Activated CD4-positive, alpha-beta T cell treated with anti-CD3 and anti-CD28 coated beads, Interleukin-2, amount 10 ng/mL, durations not matched to agents 24 days and 14 days (primary cell): ENCODE data around the gene DHRS3. TPM values are rescaled to one million over a fixed set of nuclear protein-coding genes. Genes with fewer than 3 reads are reported as not detected.
"Not testable (repeated sequence)": the region's sequence is repeated elsewhere in the genome, so short reads cannot be mapped to it uniquely, and the experiment has no call there.

Experiments used
- DNase-seq: peaks from one replicate; pipeline ENCODE4 v3.0.0; 2022
- H3K27ac Mint-ChIP-seq: one replicate; pipeline ENCODE4 v1.8.0; 2022; ENCODE audit warnings: mild to moderate bottlenecking, mixed read lengths
- H3K27me3 Mint-ChIP-seq: one replicate; pipeline ENCODE4 v1.8.0; 2022; ENCODE audit warnings: mixed read lengths
- H3K36me3 Mint-ChIP-seq: one replicate; pipeline ENCODE4 v1.8.0; 2022; ENCODE audit warnings: low read depth, mild to moderate bottlenecking, mixed read lengths
- H3K4me1 Mint-ChIP-seq: one replicate; pipeline ENCODE4 v1.8.0; 2021; ENCODE audit warnings: mixed read lengths
- H3K4me3 Mint-ChIP-seq: one replicate; pipeline ENCODE4 v1.8.0; 2022; ENCODE audit warnings: mild to moderate bottlenecking, moderate library complexity, mixed read lengths
- H3K9me3 Mint-ChIP-seq: one replicate; pipeline ENCODE4 v1.8.0; 2021; ENCODE audit warnings: mixed read lengths
- intact Hi-C: fragments of 100-400 bp; cut with micrococcal nuclease; formaldehyde crosslinking; loops from one replicate; pipeline ENCODE4 v1.15.1; 2023
- total RNA-seq: library from RNA; stranded (reverse); gene quantifications from 2 replicates; pipeline ENCODE4 v1.2.3, GENCODE V29; 2022

The DHRS3 gene
- total RNA-seq, 1 donor from 2014 or later: 69.2 TPM

DNA sequence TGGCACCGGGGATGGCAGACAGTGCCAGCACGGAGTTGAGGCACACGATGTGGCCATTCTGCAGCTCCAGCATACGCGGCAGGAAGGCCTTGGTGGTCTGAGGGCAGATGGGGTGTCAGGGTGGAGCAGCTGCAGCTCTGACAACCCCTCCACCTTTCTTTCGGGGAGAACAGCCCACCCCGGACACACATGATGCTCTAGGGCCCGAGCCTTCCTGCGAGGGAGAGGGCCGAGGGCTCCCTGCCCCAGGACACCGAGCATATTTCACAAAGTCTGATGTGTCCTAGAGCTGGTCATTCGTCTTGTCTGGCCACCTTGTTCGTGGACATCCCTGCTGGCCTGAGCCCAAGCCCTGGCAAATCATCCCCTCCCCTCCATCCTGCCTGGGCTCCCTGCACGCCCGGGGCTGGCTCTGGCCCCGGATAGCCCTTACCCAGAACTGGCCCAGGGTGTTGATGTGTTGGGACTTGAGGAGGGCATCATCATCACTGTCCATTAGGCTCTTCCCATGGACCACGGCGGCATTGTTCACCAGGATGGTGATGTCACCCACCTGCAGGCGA lies 39.1 kb downstream of the DHRS3 start:
- no peak for DNase-seq
- Mint-ChIP-seq H3K27me3 (no peaks in the 10 kb centered on the region), H3K4me1 (no peaks in the 10 kb centered on the region), H3K27ac (no peak overlapping the region), H3K4me3 (no peak overlapping the region), H3K9me3 (no peaks in the 10 kb centered on the region), H3K36me3 (peaks cover 39% of the 10 kb centered on the region)
- intact Hi-C loops: no loop called here

DNA sequence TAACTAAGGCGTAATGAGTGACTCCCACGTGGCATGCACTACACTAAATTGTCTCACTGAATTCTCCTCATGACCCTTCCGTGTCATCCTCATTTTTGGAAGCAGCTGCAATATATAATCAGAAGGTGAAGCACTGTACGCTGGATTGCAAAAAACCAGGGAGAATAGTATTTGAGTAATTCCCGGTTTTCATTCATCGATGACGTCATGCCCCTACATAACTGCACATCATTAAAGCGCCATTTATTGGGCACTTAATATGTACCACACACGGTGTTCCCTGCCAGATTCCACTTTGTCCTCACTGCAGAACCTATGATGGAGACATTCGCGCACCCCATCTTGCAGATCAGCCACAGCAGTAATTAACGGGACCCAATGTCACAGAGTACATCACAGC lies 41.0 kb downstream of the DHRS3 start:
- Mint-ChIP-seq H3K27me3 (no peaks in the 10 kb centered on the region), H3K9me3 (no peaks in the 10 kb centered on the region), H3K27ac (no peak overlapping the region)

DNA sequence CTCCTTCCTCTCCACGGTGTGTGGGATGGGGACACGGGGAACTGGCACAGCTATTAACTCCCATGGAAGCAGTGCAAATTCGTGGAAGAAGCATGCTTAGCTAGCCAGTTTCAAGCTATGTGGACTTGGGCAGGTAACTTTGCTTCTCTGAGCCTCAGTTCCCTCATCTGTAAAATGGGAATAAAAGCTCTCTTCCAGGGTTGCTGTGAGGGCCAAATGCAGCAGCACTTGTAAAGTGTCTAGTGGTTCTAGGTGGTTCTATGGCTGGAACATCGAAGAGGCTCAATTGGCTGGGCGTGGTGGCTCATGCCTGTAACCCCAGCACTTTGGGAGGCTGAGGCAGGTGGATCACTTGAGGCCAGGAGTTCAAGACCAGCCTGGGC lies 43.3 kb downstream of the DHRS3 start:
- intact Hi-C loops: no loop called here
- peaks cover 41% of the 10 kb centered on the region for H3K36me3 Mint-ChIP-seq

More for the DNA sequence above, 41.0 kb downstream of the DHRS3 start:
- Mint-ChIP-seq H3K36me3 (peaks cover 36% of the 10 kb centered on the region), H3K4me1 (no peaks in the 10 kb centered on the region), H3K4me3 (no peak overlapping the region)
- intact Hi-C loops: no loop called here
- no peak for DNase-seq

DNA sequence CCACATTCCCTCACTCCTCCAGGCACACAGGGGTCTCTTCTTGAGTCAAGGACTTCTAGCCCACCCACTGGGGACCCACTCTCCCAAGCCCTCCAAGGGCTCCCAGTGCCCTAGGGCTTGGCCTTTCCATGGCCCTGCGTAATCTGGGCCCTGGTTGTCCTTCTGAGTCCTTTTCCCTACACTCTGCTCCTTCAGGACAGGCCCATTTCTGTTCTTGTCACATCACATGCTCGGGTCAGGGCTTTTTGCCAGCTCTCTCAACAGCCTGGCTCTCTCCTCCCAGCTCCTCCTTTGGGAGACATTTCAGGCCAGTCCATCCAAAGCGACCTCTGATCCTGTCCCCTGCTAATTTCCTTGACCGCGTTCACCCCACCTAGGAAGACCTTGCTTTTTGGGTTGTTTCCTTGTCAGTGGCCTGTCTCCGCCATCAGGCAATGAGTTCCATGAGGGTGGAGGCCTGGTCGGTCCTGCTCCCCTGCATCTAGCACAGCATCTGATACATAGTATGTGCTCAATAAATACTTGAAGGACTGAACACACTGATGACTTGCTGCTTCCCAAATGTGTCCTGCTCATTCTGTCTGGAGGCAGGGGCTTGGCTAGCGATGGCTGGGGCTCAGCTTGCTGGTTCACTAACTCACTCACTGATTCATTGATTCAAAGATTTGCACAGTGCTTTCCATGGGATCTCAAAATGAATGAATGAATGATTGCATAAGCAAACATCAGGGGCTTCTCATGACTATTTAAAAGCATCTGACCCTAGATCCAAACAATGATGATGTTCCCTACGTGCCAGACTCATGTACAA lies 44.8 kb downstream of the DHRS3 start:
- Mint-ChIP-seq H3K4me1 (no peaks in the 10 kb centered on the region), H3K9me3 (no peaks in the 10 kb centered on the region), H3K4me3 (no peak overlapping the region), H3K27me3 (no peaks in the 10 kb centered on the region), H3K36me3 (peaks cover 43% of the 10 kb centered on the region), H3K27ac (peak overlapping the region; percentile 31)
- intact Hi-C loops: no loop called here
- no peak for DNase-seq

More for the DNA sequence above, 43.3 kb downstream of the DHRS3 start:
- H3K4me3 Mint-ChIP-seq: no peak overlapping the region
- no peaks in the 10 kb centered on the region for H3K4me1 Mint-ChIP-seq
- no peak overlapping the region for H3K27ac Mint-ChIP-seq
- H3K27me3 Mint-ChIP-seq: no peaks in the 10 kb centered on the region
- DNase-seq: no peak
- no peaks in the 10 kb centered on the region for H3K9me3 Mint-ChIP-seq

DNA sequence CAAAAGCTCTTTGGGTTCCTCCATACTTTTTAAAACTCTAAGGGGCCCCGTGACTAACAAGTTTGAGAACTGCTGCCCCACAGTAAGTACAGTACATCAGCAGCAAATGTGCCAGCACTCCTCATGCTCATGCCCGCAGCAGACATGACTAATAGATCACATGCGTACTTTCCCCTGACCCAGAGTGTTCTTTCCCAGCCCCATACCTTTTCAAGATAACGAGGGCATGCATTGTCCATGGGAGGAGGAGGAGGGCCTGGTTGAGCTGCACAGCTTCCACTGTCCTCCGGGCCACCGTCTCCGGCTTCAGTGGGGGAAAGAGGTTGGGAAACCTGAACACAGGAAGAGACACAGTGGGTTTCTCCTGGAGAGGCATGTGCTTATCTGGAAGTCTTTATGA lies 45.5 kb downstream of the DHRS3 start:
- intact Hi-C loops: no loop called here
- H3K36me3 Mint-ChIP-seq: peaks cover 43% of the 10 kb centered on the region
- DNase-seq: no peak
- H3K27ac Mint-ChIP-seq: no peak overlapping the region
- H3K9me3 Mint-ChIP-seq: no peaks in the 10 kb centered on the region
- H3K27me3 Mint-ChIP-seq: no peaks in the 10 kb centered on the region
- no peaks in the 10 kb centered on the region for H3K4me1 Mint-ChIP-seq
- H3K4me3 Mint-ChIP-seq: no peak overlapping the region

DNA sequence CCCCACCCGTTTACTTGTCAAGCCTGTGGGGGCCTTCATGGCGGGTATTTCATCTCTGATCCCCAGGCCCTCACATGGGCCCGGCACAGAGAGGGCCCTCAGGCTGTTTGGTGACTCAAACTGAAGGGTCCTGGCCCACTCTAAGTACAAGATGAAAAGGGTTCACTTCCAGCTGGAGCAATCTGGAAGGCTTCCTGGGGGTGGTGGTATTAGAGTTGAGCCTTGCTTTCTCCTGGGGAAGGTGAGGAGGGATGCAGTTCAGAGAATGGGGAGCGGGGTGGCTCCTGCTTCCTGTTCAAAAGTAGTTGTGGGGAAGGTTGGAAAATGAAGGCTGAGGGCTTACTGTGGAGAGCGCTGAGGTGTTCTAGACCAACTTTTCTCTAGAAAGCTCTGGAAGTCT lies 47.7 kb downstream of the DHRS3 start:
- DNase-seq: no peak
- Mint-ChIP-seq H3K4me3 (no peak overlapping the region), H3K4me1 (no peaks in the 10 kb centered on the region), H3K27me3 (no peaks in the 10 kb centered on the region), H3K36me3 (peaks cover 48% of the 10 kb centered on the region), H3K9me3 (no peaks in the 10 kb centered on the region), H3K27ac (no peak overlapping the region)
- intact Hi-C loops: no loop called here

DNA sequence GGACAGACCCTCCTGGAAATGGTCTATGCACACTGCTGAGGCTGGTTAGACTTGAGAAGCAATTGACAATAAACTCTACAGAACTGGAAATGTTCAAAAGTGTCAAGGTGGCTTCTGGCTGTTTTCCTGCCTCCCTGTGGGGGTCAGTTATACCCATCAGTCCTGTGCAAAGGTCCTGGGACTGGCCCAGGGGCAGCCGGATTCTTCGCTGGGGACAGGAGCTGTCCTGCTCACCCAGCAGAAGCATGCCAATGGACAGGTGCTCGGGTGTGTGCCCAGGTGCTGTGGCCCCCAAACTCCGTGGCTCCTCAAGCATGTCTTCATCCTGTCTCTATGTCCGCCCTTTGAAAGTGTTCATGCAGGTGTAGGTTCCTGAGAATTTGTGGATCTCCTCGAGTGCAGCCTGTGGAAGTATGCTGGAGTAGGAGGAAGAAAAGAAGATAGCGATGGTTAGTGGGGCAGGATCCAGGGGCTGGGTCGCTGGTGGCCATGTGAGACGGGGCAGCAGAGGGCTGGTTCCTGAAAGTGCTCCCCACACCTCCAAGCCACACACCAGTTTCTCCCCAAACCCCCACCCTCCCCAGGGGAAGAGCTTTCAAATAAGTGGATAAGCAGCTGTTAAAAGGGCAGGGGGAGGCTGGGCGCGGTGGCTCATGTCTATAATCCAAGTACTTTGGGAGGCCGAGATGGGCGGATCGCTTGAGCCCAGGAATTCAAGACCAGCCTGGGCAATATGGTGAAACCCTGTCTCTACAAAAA lies 49.8 kb downstream of the DHRS3 start:
- no peak overlapping the region for H3K27ac Mint-ChIP-seq
- no peaks in the 10 kb centered on the region for H3K4me1 Mint-ChIP-seq
- intact Hi-C loops: loop anchor here (5.0 kb wide), 1 partner anchor 49 kb away; the partner anchor contains the start of gene DHRS3
- no peak overlapping the region for H3K4me3 Mint-ChIP-seq
- peaks cover 8% of the 10 kb centered on the region for H3K9me3 Mint-ChIP-seq
- no peak for DNase-seq
- peaks cover 46% of the 10 kb centered on the region for H3K36me3 Mint-ChIP-seq
- H3K27me3 Mint-ChIP-seq: no peaks in the 10 kb centered on the region

DNA sequence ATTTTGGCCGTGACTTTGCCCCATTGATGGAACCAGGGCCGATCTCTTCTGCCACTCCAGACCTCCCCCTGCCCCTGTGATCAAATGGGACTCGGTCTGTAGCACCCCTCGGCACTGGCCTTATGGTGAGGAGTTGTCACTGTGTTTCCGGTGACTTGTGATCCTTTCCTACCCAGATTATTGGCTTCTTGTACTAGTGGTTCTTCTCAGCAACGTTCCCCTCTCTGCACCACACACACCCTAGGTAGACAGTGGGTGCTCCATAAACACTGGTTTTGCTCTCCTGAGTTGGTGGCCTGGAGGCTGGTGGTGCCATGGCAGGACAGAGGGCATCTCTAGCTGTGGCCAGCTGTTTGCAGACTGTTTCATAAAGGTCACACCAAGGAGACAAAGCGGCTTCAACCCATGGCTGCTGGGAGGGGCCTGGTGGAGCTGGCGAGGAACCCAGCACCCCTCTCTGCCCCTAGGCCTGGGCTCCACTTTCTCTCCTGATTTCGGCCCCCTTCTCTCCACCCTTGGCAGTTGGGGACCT lies 50.7 kb downstream of the DHRS3 start:
- Mint-ChIP-seq H3K4me3 (no peak overlapping the region), H3K27ac (no peak overlapping the region), H3K27me3 (no peaks in the 10 kb centered on the region), H3K4me1 (no peaks in the 10 kb centered on the region), H3K9me3 (peaks cover 10% of the 10 kb centered on the region), H3K36me3 (peaks cover 46% of the 10 kb centered on the region)
- intact Hi-C loops: loop anchor here (5.0 kb wide), 1 partner anchor 50 kb away; the partner anchor contains the start of gene DHRS3
- no peak for DNase-seq

DNA sequence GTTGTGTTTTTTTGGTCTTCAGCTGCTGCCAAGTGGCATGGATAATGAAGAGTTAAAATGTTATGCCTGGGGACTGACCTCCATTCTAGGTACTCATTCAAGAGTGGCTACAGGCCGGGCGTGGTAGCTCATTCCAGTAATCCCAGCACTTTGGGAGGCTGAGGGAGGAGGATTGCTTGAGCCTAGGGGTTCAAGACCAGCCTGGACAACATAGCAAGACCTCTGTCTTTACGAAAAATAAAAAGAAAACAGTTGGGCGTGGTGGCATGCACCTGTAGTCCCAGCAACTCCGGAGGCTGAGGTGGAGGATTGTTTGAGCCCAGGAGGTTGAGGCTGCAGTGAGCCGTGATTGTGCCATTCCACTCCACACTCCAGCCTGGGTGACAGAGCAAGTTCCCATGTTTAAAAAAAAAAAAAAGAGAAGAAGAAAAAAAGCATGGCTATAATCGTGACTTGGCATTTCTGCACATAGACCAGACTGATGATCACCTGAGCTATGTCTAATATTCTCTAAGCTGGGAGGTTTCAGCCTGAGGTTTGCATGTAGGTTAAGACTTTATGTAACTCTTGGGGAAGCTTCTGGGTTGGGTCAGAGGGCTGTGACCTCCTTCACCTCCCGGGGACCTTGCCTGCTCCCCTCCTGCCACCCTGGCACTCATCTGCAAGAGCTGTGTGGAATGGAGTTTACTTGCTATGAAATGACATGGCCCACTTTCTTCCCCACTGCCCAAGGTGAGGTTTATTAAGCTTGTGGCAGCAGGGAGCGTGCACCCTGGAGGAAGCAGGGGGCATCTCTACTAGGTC lies 51.3 kb downstream of the DHRS3 start:
- Mint-ChIP-seq H3K27me3 (no peaks in the 10 kb centered on the region), H3K9me3 (peaks cover 10% of the 10 kb centered on the region), H3K36me3 (peaks cover 45% of the 10 kb centered on the region), H3K4me3 (no peak overlapping the region), H3K27ac (no peak overlapping the region), H3K4me1 (no peaks in the 10 kb centered on the region)
- no peak for DNase-seq
- intact Hi-C loops: loop anchor here (5.0 kb wide), 1 partner anchor 51 kb away; the partner anchor contains the start of gene DHRS3

DNA sequence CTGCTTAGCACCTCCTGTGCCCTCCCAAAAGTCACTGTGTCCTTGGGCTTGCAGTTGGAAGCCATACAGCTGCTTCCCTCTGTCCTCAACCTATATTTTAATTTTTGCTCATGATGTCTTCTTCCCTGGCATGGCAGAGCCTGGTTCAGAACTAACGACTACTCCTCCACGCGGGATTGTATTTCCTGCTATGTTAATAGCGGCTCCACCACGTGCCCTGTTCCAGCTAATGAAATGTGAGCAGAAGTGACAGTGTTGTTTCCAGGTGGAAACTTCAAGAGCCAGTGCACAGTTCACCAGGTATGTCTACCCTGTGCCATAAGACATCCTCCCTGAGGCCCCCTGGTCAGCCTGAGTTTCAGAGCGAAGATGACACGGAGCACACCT lies 52.1 kb downstream of the DHRS3 start:
- no peak for DNase-seq
- no peaks in the 10 kb centered on the region for H3K4me1 Mint-ChIP-seq
- intact Hi-C loops: loop anchor here (5.0 kb wide), 1 partner anchor 51 kb away; the partner anchor contains the start of gene DHRS3
- peaks cover 10% of the 10 kb centered on the region for H3K9me3 Mint-ChIP-seq
- H3K27me3 Mint-ChIP-seq: no peaks in the 10 kb centered on the region
- H3K36me3 Mint-ChIP-seq: peaks cover 44% of the 10 kb centered on the region
- H3K27ac Mint-ChIP-seq: no peak overlapping the region
- no peak overlapping the region for H3K4me3 Mint-ChIP-seq

DNA sequence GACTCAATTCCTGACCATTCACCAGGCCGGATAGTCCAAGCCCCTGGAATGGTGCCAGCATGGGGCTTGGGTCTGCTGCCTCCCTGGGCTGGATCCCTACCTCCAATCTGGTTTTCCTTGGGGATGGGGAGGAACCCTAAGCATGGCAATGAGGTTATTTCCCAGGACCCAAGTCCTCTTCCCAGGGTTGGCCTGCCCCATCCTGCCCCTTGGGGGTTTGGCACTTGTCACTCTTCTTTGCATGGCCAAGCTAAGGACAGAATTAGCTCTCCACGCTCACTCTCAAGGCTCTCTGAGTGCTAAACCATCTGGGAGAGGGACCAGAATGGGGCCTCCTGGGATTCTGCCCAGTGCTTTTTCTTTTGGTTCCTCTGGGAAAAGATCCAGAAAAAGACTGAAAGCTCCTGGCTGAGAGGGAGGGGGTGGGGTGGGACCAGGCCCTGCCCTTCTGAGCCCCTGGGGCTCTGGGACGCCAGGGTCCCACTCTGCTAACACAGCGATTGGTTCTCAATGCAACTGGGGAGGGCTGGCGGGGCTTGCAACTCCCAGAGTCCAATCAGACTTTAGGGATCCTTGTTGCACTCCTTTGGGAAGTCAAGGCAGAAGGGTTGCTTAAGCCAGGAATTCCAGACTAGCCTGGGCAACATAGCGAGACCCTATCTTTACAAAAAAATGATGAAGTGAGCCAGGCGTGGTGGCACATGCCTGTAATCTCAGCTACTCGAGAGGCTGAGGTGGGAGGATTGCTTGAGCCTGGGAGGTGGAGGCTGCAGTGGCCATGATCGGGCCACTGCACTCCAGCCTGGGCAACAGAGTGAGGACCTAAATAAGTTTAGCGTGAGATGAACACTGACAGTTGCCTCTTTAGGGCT lies 52.7 kb downstream of the DHRS3 start:
- H3K4me3 Mint-ChIP-seq: no peak overlapping the region
- peaks cover 43% of the 10 kb centered on the region for H3K36me3 Mint-ChIP-seq
- no peak overlapping the region for H3K27ac Mint-ChIP-seq
- H3K4me1 Mint-ChIP-seq: no peaks in the 10 kb centered on the region
- DNase-seq: no peak
- H3K9me3 Mint-ChIP-seq: peaks cover 10% of the 10 kb centered on the region
- no peaks in the 10 kb centered on the region for H3K27me3 Mint-ChIP-seq
- intact Hi-C loops: loop anchor here (5.0 kb wide), 1 partner anchor 52 kb away; the partner anchor contains the start of gene DHRS3

DNA sequence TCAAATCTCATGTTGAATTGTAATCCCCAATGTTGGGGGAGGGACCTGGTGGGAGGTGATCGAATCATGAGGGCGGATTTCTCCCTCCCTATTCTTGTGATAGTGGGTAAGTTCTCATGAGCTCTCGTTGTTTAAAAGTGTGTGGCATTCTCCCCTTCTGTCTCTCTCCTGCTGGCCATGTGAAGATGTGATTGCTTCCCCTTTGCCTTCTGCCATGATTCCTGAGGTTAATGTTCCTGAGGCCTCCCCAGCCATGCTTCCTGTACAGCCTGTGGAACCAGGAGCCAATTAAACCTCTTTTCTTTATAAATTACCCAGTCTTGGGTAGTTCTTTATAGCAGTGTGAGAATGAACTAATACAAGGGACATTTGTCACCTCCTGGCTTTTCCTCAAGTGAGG lies 53.8 kb downstream of the DHRS3 start:
- DNase-seq, H3K4me1 Mint-ChIP-seq, H3K27me3 Mint-ChIP-seq, H3K27ac Mint-ChIP-seq, H3K4me3 Mint-ChIP-seq, intact Hi-C loops: not testable (repeated sequence)
- peaks cover 10% of the 10 kb centered on the region for H3K9me3 Mint-ChIP-seq
- H3K36me3 Mint-ChIP-seq: peaks cover 39% of the 10 kb centered on the region
